Ishikawa (cell line): ENCODE data around the gene HPSE.

Experiments
- CEBPB ChIP-seq: IDR thresholded peaks from 2 replicates; pipeline ENCODE4 v1.6.1; 2012
- CREB1 ChIP-seq: IDR thresholded peaks from 2 replicates; pipeline ENCODE4 v1.6.1; 2012; ENCODE audit warnings: low read depth
- EGR1 ChIP-seq: IDR thresholded peaks from 2 replicates; pipeline ENCODE4 v1.6.1; 2012
- EP300 ChIP-seq: IDR thresholded peaks from 2 replicates; pipeline ENCODE4 v1.6.1; 2012; ENCODE audit warnings: borderline replicate concordance
- RAD21 ChIP-seq: IDR thresholded peaks from 2 replicates; pipeline ENCODE4 v1.6.1; 2012; ENCODE audit warnings: low read depth
- REST ChIP-seq: IDR thresholded peaks from 2 replicates; pipeline ENCODE4 v1.6.1; 2012; ENCODE audit warnings: low read depth, mild to moderate bottlenecking
- USF1 ChIP-seq: IDR thresholded peaks from 2 replicates; pipeline ENCODE4 v1.6.1; 2012

GRCh38 chr4:83334425-83335241 lies at the start of gene HPSE:
- TF ChIP-seq EGR1 (peak; percentile 31; the same call in 1 of the 2 replicates), RAD21 (peak; percentile 7; the same call in 1 of the 2 replicates), EP300 (no peak), USF1 (no peak), CREB1 (no peak), REST (no peak), CEBPB (peak; percentile 67)
